Measurements from ENCODE around the gene CHST9. TPM values are rescaled to one million over a fixed set of nuclear protein-coding genes. Genes with fewer than 3 reads are reported as not detected.

The CHST9 gene
- polyA plus RNA-seq, 3 donors, result not detected

GRCh38 chr18:27081701-27082100, 103.4 kb downstream of the CHST9 start:
- no peaks in the 10 kb centered on the region for H3K79me2 ChIP-seq (ENCODE audit: insufficient read depth, low read length)
- H3K4me1 Mint-ChIP-seq, result no peaks in the 10 kb centered on the region
- no peak overlapping the region for H3K27ac ChIP-seq (ENCODE audit: low read depth in 1 of 2, low read length in 2 of 2)
- H3K4me3 Mint-ChIP-seq, result no peak overlapping the region
- H3K9ac ChIP-seq (ENCODE audit: insufficient read depth, low read length, poor library complexity, severe bottlenecking), result no peak overlapping the region
- H2AFZ ChIP-seq (ENCODE audit: insufficient read depth, low read depth, low read length, poor library complexity, severe bottlenecking), result no peak overlapping the region
- no peaks in the 10 kb centered on the region for H3K4me1 ChIP-seq (ENCODE audit: control insufficient read depth in 1 of 2, insufficient read depth in 2 of 2, low read length in 2 of 2)
- no peak overlapping the region for H3K27ac Mint-ChIP-seq
- H3K4me3 ChIP-seq (replicated peaks in 1 of 3; ENCODE audit: low read depth in 2 of 3, low read length in 3 of 3), result no peak overlapping the region
- peaks cover 0 to 4% (median 0%) of the 10 kb centered on the region in 7 donors for H3K9me3 Mint-ChIP-seq
- no peak for DNase-seq
- intact Hi-C loops (cut with micrococcal nuclease), result no loop called here
- H3K36me3 ChIP-seq (replicated peaks in 1 of 2; ENCODE audit: control insufficient read depth in 1 of 2, insufficient read depth in 2 of 2, low read length in 2 of 2), result no peaks in the 10 kb centered on the region
- H3K27me3 ChIP-seq (ENCODE audit: control insufficient read depth in 2 of 2, insufficient read depth in 2 of 2, low read length in 2 of 2), result no peaks in the 10 kb centered on the region
- H4K20me1 ChIP-seq (ENCODE audit: insufficient read depth, low read length), result no peaks in the 10 kb centered on the region
- no CpG with 5 or more reads among the region's 1 CpG for WGBS (ENCODE audit: insufficient coverage)
- no peaks in the 10 kb centered on the region for H3K36me3 Mint-ChIP-seq
- H3K9me3 ChIP-seq (replicated peaks in 1 of 2; ENCODE audit: control insufficient read depth in 1 of 2, insufficient read depth in 1 of 2, low read length in 2 of 2), result no peaks in the 10 kb centered on the region
- no peak for TF ChIP-seq CTCF (IDR thresholded peaks at IDR 0.05)
- H3K27me3 Mint-ChIP-seq (ENCODE audit: low read depth in 3 of 3), result peaks cover 0 to 2% (median 0%) of the 10 kb centered on the region in 3 donors
- no peak overlapping the region for H3K4me2 ChIP-seq (replicated peaks; ENCODE audit: extremely low read depth, low read length, poor library complexity, severe bottlenecking)

GRCh38 chr18:27075828-27076227, 109.3 kb downstream of the CHST9 start:
- H2AFZ ChIP-seq (ENCODE audit: insufficient read depth, low read depth, low read length, poor library complexity, severe bottlenecking), result no peak overlapping the region
- intact Hi-C loops (cut with micrococcal nuclease), result no loop called here
- no CpG with 5 or more reads among the region's 3 CpGs for WGBS (ENCODE audit: insufficient coverage)
- no peaks in the 10 kb centered on the region for H3K79me2 ChIP-seq (ENCODE audit: insufficient read depth, low read length)
- no peak overlapping the region for H3K4me3 Mint-ChIP-seq
- H3K4me3 ChIP-seq (replicated peaks in 1 of 3; ENCODE audit: low read depth in 2 of 3, low read length in 3 of 3), result no peak overlapping the region
- no peaks in the 10 kb centered on the region for H3K27me3 Mint-ChIP-seq (ENCODE audit: low read depth in 3 of 3)
- H3K9me3 ChIP-seq (replicated peaks in 1 of 2; ENCODE audit: control insufficient read depth in 1 of 2, insufficient read depth in 1 of 2, low read length in 2 of 2), result no peaks in the 10 kb centered on the region
- TF ChIP-seq CTCF (IDR thresholded peaks at IDR 0.05), result no peak
- no peak overlapping the region for H3K27ac Mint-ChIP-seq
- H4K20me1 ChIP-seq (ENCODE audit: insufficient read depth, low read length), result no peaks in the 10 kb centered on the region
- H3K9me3 Mint-ChIP-seq, result peaks cover 0 to 4% (median 0%) of the 10 kb centered on the region in 7 donors
- H3K9ac ChIP-seq (ENCODE audit: insufficient read depth, low read length, poor library complexity, severe bottlenecking), result no peak overlapping the region
- no peak overlapping the region for H3K4me2 ChIP-seq (replicated peaks; ENCODE audit: extremely low read depth, low read length, poor library complexity, severe bottlenecking)
- no peaks in the 10 kb centered on the region for H3K4me1 Mint-ChIP-seq
- DNase-seq, result no peak
- H3K4me1 ChIP-seq (ENCODE audit: control insufficient read depth in 1 of 2, insufficient read depth in 2 of 2, low read length in 2 of 2), result no peaks in the 10 kb centered on the region
- H3K27ac ChIP-seq (ENCODE audit: low read depth in 1 of 2, low read length in 2 of 2), result no peak overlapping the region
- H3K27me3 ChIP-seq (ENCODE audit: control insufficient read depth in 2 of 2, insufficient read depth in 2 of 2, low read length in 2 of 2), result no peaks in the 10 kb centered on the region
- no peaks in the 10 kb centered on the region for H3K36me3 Mint-ChIP-seq
- no peaks in the 10 kb centered on the region for H3K36me3 ChIP-seq (replicated peaks in 1 of 2; ENCODE audit: control insufficient read depth in 1 of 2, insufficient read depth in 2 of 2, low read length in 2 of 2)
